Right lobe of liver (tissue), 4 donors: ENCODE measurements around the gene HBQ1.

Experiments used
- CTCF ChIP-seq, 4 donors: fragments of 200-600 bp in 3 of 4; fragments of 450-650 bp in 1 of 4; IDR thresholded peaks; one replicate each; pipeline versions ENCODE4 v1.5.1 to v1.8.0; 2016 to 2022; ENCODE audit warnings: antibody characterized with exemption in 4 of 4, mild to moderate bottlenecking in 2 of 4
- POLR2A ChIP-seq: fragments of 450-650 bp; IDR thresholded peaks from one replicate; pipeline ENCODE4 v1.6.1; 2017; ENCODE audit warnings: antibody characterized with exemption, mild to moderate bottlenecking
- donor health status: DM: no; HTN: no; CAD: no.
- donor health status: DM: no; HTN: no; CAD: no.
- donor health status: DM: no; HTN: yes; CAD: no.

- no peak for TF ChIP-seq CTCF (IDR thresholded peaks at IDR 0.05)
- no peak for TF ChIP-seq POLR2A
Observed at GRCh38 chr16:149024-149660, 31.1 kb upstream of the HBQ1 start.
